HCT116 (cell line): Measurements from ENCODE around the gene PAX6. TPM values are rescaled to one million over a fixed set of nuclear protein-coding genes. Genes with fewer than 3 reads are reported as not detected.

Experiments
- ATAC-seq: fragments of 200-7000 bp; cut with Tn5 transposase; 2 replicates; pipeline ENCODE4 v1.9.1; 2020; ENCODE audit warnings: mild to moderate bottlenecking, moderate library complexity
- BruUV-seq: library from RNA; stranded (reverse); fragments of 400-500 nt; replicated peaks from 2 replicates; lab custom pipeline; 2021; lab: Mats Ljungman, UMichigan
- CTCF ChIA-PET: fragments of 300-600 bp; sonication (Branson Sonifier 250); formaldehyde crosslinking; loops from one replicate; lab custom pipeline; 2021; ENCODE audit warnings: antibody characterized with exemption; lab: Charles Lee
- POLR2A ChIA-PET: fragments of 300-600, 350-600 bp; sonication (Branson Sonifier 250); formaldehyde crosslinking; loops from one replicate; lab custom pipeline; 2021; ENCODE audit warnings: antibody characterized with exemption; lab: Charles Lee
- RAD21 ChIA-PET, 2 experiments: fragments of 300-600 bp; sonication (Branson Sonifier 250); formaldehyde crosslinking; loops; one replicate each; lab custom pipeline; 2023; ENCODE audit warnings: low total read pairs in 2 of 2; ENCODE audit not compliant: uncharacterized antibody in 2 of 2, unreplicated experiment in 2 of 2, low non-redundant PET in 1 of 2; lab: Charles Lee
- DNase-seq: peaks from one replicate; pipeline ENCODE4 v3.0.0-alpha.2; 2010; ENCODE audit warnings: low read depth, low spot score
- H2AFZ ChIP-seq: fragments of 200-600 bp; shearing (Covaris generic), sonication (generic); 2 replicates; pipeline ENCODE4 v1.6.1; 2017; ENCODE audit warnings: low read depth, mixed run types, mixed read lengths, antibody characterized with exemption, low read length; ENCODE audit not compliant: poor library complexity, severe bottlenecking
- H3K27ac ChIP-seq: 2 replicates; pipeline ENCODE4 v1.5.1; 2012; ENCODE audit warnings: low read depth, low read length
- H3K27me3 ChIP-seq: fragments of 200-600 bp; sonication (generic); 2 replicates; pipeline ENCODE4 v1.6.1; 2016; ENCODE audit warnings: mixed run types, low read length, mixed read lengths; ENCODE audit not compliant: insufficient read depth
- H3K36me3 ChIP-seq, 2 experiments: fragments of 200-500 bp in 1 of 2; fragments of 200-600 bp in 1 of 2; sonication (Bioruptor generic) in 1 of 2; sonication (generic) in 1 of 2; 2 replicates each; pipeline versions ENCODE4 v1.5.1 to v1.6.1; 2014 to 2016; ENCODE audit warnings: low read length in 2 of 2, inconsistent platforms in 1 of 2, mixed read lengths in 1 of 2, mixed run types in 1 of 2; ENCODE audit not compliant: insufficient read depth in 2 of 2, control insufficient read depth in 1 of 2
- H3K4me1 ChIP-seq, 2 experiments: fragments of 200-600 bp in 1 of 2; sonication (generic) in 1 of 2; 2 replicates each; pipeline versions ENCODE4 v1.5.1 to v1.6.1; 2012 to 2017; ENCODE audit warnings: low read length in 2 of 2, inconsistent platforms in 1 of 2, mild to moderate bottlenecking in 1 of 2, mixed read lengths in 1 of 2, mixed run types in 1 of 2, moderate library complexity in 1 of 2; ENCODE audit not compliant: insufficient read depth in 2 of 2, control insufficient read depth in 1 of 2
- H3K4me2 ChIP-seq: fragments of 200-600 bp; sonication (generic); 2 replicates; pipeline ENCODE4 v1.6.1; 2017; ENCODE audit warnings: mixed run types, low read length, mixed read lengths
- H3K4me3 ChIP-seq, 2 experiments: fragments of 200-600 bp in 1 of 2; sonication (generic) in 1 of 2; replicated peaks in 1 of 2; 2 replicates each; pipeline ENCODE4 v1.5.1; 2011 to 2016; ENCODE audit warnings: low read length in 2 of 2, control low read depth in 1 of 2, low read depth in 1 of 2, mild to moderate bottlenecking in 1 of 2, mixed read lengths in 1 of 2, mixed run types in 1 of 2
- H3K79me2 ChIP-seq: fragments of 200-600 bp; sonication (generic); 2 replicates; pipeline ENCODE4 v1.6.1; 2017; ENCODE audit warnings: mild to moderate bottlenecking, mixed run types, low read length, moderate library complexity, mixed read lengths; ENCODE audit not compliant: insufficient read depth
- H3K9ac ChIP-seq: fragments of 200-600 bp; sonication (generic); 2 replicates; pipeline ENCODE4 v1.6.1; 2016; ENCODE audit warnings: low read length, mixed read lengths
- H3K9me2 ChIP-seq: fragments of 200-600 bp; sonication (generic), shearing (Covaris generic); 2 replicates; pipeline ENCODE4 v1.6.1; 2017; ENCODE audit warnings: mixed run types, mild to moderate bottlenecking, moderate library complexity; ENCODE audit not compliant: insufficient read depth
- H3K9me3 ChIP-seq, 2 experiments: fragments of 200-500 bp in 1 of 2; fragments of 200-600 bp in 1 of 2; sonication (Bioruptor generic) in 1 of 2; sonication (generic) in 1 of 2; 2 replicates each; pipeline ENCODE4 v1.6.1; 2014 to 2017; ENCODE audit warnings: low read length in 2 of 2, mixed read lengths in 2 of 2, inconsistent platforms in 1 of 2, low read depth in 1 of 2, mild to moderate bottlenecking in 1 of 2, mixed run types in 1 of 2, moderate library complexity in 1 of 2; ENCODE audit not compliant: control insufficient read depth in 1 of 2, insufficient read depth in 1 of 2
- H4K20me1 ChIP-seq: fragments of 200-600 bp; sonication (generic), shearing (Covaris generic); 2 replicates; pipeline ENCODE4 v1.6.1; 2017; ENCODE audit warnings: mixed run types, mild to moderate bottlenecking, moderate library complexity; ENCODE audit not compliant: insufficient read depth
- CEBPB ChIP-seq: IDR thresholded peaks from 2 replicates; pipeline ENCODE4 v1.6.1; 2012; ENCODE audit warnings: low read depth
- SIN3A ChIP-seq: IDR thresholded peaks from 2 replicates; pipeline ENCODE4 v1.6.1; 2012; ENCODE audit warnings: low read depth
- SRF ChIP-seq: IDR thresholded peaks from 2 replicates; pipeline ENCODE4 v1.6.1; 2012; ENCODE audit warnings: low read depth
- TCF7L2 ChIP-seq: IDR thresholded peaks from 2 replicates; pipeline ENCODE4 v1.7.0; 2011; ENCODE audit warnings: borderline replicate concordance, inconsistent platforms; ENCODE audit not compliant: insufficient read depth, insufficient read length; ENCODE audit errors: extremely low read depth
- YY1 ChIP-seq: IDR thresholded peaks from 2 replicates; pipeline ENCODE4 v1.6.1; 2011; ENCODE audit warnings: low read length, low read depth, moderate library complexity, mild to moderate bottlenecking; ENCODE audit not compliant: insufficient replicate concordance; ENCODE audit errors: extremely low read depth
- intact Hi-C: fragments of 100-400 bp; cut with micrococcal nuclease; formaldehyde crosslinking; loops from 2 replicates; pipeline ENCODE4 v1.10.0; 2022
- total RNA-seq: library from RNA; stranded (reverse); gene quantifications from one replicate; pipeline ENCODE4 v1.2.1, GENCODE V29; 2021; ENCODE audit not compliant: unreplicated experiment
- TF ChIP-seq, protein P1 (sequence below): IDR thresholded peaks from 2 replicates; pipeline ENCODE4 v1.6.1; 2012
- TF ChIP-seq, protein P2 (sequence below): IDR thresholded peaks from 2 replicates; pipeline ENCODE4 v1.6.1; 2012; ENCODE audit warnings: low read depth
- TF ChIP-seq, protein P3 (sequence below): IDR thresholded peaks from 2 replicates; pipeline ENCODE4 v1.6.1; 2011; ENCODE audit warnings: mild to moderate bottlenecking, low read length, moderate library complexity; ENCODE audit not compliant: insufficient replicate concordance; ENCODE audit errors: extremely low read depth

PAX6 gene
- total RNA-seq, 1 experiment from 2014 or later = 5.3 TPM

DNA sequence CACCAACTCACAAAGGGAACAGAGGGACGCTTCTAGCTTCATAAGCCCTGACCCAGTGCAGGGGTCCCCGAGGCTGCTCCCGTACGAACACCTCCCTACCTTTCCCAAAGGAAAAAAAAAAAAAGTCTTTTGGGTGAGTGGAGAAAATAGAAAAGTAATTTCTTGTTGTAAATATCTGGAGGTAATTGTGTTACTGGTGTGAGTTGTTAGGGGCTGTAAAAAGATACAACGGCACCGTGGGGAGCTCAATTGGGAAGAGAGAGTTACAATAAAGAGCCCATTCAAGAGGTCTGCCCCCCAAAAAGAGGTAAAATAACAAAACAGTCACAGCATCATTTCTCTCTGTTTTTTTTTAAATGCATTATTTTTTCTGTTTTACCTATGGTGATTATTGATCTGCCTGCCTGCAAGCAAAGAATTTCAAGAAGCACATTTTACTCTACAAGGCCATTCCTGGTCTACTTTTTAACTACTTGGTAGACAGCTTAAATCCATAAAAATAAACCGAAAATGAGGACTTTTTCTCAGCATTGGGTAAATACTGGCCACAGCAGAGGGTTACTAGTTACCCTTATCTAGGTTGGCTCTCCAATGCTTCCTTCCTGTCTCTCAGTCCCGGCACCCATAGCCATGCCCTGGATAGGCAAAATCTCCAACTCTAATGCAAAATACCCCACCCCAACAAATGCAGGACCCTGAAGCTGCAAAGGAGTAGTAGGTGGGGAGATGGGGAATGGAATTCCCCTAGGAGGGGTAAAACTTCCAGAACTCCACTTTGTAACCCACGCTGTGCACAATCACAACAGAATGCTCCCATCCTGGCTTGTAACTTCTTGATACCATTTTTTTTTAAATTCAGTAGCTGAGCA, 3.1 kb downstream of the PAX6 start:
- intact Hi-C loops = no loop called here
- H3K9me3 ChIP-seq = no peaks in the 10 kb centered on the region
- H3K4me1 ChIP-seq = peaks cover 0 to 16% of the 10 kb centered on the region in 2 experiments; a peak in 2 of 4 replicates
- H3K27me3 ChIP-seq = no peaks in the 10 kb centered on the region
- no peak overlapping the region for H3K4me2 ChIP-seq
- no peak overlapping the region for H3K27ac ChIP-seq
- H3K9me2 ChIP-seq = no peaks in the 10 kb centered on the region
- H2AFZ ChIP-seq = no peak overlapping the region
- no peaks in the 10 kb centered on the region for H3K36me3 ChIP-seq
- no peaks in the 10 kb centered on the region for H4K20me1 ChIP-seq
- H3K9ac ChIP-seq = no peak overlapping the region
- DNase-seq (no peak), ATAC-seq (no peak)
- CTCF ChIA-PET = no interaction called here
- POLR2A ChIA-PET = no interaction called here
- H3K79me2 ChIP-seq = no peaks in the 10 kb centered on the region
- BruUV-seq = no TSS peak
- no peak overlapping the region for H3K4me3 ChIP-seq
- RAD21 ChIA-PET = no interaction called here
- TF ChIP-seq, protein P1, sequence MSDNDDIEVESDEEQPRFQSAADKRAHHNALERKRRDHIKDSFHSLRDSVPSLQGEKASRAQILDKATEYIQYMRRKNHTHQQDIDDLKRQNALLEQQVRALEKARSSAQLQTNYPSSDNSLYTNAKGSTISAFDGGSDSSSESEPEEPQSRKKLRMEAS = no peak

DNA sequence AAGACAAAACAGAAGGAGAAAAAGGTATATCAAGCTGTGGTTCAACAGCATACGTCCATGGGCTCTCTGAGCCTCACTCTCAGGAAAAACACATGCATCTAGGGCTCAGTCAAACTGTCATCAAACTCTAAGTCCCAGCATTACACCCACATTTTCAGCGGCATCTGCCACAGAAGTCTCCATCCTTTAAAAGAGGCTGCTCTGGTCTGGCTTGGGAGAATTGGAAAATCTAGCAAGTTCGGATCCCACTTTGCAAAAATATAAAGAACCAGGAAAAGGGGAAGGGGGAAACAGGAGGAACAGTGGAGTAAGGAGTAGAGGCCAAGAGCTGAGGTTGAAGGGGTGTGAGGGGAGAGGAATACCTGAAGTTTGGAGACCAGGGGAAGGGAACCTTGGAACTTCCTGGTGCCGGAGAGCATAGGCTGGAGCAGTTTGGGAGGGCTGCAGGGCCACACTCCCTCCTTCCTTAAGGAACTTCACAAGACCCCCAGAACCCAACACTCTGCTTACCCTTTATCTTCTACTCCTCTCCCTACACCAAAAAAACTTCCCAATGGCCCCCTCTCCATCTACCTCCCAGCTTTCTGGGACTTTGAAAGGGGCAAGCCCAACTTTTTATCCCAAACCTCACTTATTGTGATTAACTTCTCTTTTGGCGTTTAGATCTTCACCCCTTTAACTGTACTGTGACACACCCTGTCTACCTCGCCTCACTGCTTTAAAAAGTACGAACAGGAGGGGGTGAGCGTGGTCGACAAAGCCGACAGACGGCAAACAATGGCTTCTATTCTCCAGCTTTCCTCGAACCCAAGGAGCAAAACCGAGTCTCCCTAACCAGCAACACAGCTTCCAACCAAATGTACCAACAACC, 4.0 kb downstream of the PAX6 start:
- POLR2A ChIA-PET = no interaction called here
- Histone ChIP-seq H3K4me3 (no peak overlapping the region), H3K27ac (no peak overlapping the region), H3K4me2 (no peak overlapping the region), H3K4me1 (peaks cover 0 to 16% of the 10 kb centered on the region in 2 experiments; a peak in 2 of 4 replicates), H2AFZ (no peak overlapping the region), H3K9me2 (no peaks in the 10 kb centered on the region), H3K9ac (no peak overlapping the region), H4K20me1 (no peaks in the 10 kb centered on the region), H3K27me3 (no peaks in the 10 kb centered on the region), H3K9me3 (no peaks in the 10 kb centered on the region), H3K36me3 (no peaks in the 10 kb centered on the region), H3K79me2 (no peaks in the 10 kb centered on the region)
- no peak for ATAC-seq
- RAD21 ChIA-PET = no interaction called here
- no peak for DNase-seq
- BruUV-seq = no TSS peak
- CTCF ChIA-PET = no interaction called here
- intact Hi-C loops = no loop called here
- TF ChIP-seq, protein P2, sequence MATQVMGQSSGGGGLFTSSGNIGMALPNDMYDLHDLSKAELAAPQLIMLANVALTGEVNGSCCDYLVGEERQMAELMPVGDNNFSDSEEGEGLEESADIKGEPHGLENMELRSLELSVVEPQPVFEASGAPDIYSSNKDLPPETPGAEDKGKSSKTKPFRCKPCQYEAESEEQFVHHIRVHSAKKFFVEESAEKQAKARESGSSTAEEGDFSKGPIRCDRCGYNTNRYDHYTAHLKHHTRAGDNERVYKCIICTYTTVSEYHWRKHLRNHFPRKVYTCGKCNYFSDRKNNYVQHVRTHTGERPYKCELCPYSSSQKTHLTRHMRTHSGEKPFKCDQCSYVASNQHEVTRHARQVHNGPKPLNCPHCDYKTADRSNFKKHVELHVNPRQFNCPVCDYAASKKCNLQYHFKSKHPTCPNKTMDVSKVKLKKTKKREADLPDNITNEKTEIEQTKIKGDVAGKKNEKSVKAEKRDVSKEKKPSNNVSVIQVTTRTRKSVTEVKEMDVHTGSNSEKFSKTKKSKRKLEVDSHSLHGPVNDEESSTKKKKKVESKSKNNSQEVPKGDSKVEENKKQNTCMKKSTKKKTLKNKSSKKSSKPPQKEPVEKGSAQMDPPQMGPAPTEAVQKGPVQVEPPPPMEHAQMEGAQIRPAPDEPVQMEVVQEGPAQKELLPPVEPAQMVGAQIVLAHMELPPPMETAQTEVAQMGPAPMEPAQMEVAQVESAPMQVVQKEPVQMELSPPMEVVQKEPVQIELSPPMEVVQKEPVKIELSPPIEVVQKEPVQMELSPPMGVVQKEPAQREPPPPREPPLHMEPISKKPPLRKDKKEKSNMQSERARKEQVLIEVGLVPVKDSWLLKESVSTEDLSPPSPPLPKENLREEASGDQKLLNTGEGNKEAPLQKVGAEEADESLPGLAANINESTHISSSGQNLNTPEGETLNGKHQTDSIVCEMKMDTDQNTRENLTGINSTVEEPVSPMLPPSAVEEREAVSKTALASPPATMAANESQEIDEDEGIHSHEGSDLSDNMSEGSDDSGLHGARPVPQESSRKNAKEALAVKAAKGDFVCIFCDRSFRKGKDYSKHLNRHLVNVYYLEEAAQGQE = no peak
- TF ChIP-seq, protein P3, sequence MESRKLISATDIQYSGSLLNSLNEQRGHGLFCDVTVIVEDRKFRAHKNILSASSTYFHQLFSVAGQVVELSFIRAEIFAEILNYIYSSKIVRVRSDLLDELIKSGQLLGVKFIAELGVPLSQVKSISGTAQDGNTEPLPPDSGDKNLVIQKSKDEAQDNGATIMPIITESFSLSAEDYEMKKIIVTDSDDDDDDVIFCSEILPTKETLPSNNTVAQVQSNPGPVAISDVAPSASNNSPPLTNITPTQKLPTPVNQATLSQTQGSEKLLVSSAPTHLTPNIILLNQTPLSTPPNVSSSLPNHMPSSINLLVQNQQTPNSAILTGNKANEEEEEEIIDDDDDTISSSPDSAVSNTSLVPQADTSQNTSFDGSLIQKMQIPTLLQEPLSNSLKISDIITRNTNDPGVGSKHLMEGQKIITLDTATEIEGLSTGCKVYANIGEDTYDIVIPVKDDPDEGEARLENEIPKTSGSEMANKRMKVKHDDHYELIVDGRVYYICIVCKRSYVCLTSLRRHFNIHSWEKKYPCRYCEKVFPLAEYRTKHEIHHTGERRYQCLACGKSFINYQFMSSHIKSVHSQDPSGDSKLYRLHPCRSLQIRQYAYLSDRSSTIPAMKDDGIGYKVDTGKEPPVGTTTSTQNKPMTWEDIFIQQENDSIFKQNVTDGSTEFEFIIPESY = no peak
- TF ChIP-seq CEBPB (no peak), TCF7L2 (no peak), SRF (no peak), SIN3A (no peak), YY1 (no peak)
- TF ChIP-seq, protein P1 = no peak
